Loucy (cell line): ENCODE data around the gene ZNRF1.
A peak's percentile ranks its signal among the peaks of the same experiment; 100 is the strongest.

ENCODE experiments used
- H2AFZ ChIP-seq: fragments of 200-600 bp; sonication (generic); 2 replicates; pipeline ENCODE4 v1.6.0; 2016; ENCODE audit warnings: antibody characterized with exemption, mild to moderate bottlenecking, low read length, moderate library complexity
- H3F3A ChIP-seq: fragments of 200-600 bp; 2 replicates; pipeline ENCODE4 v1.6.0; 2016; ENCODE audit warnings: antibody characterized with exemption, low read depth, mild to moderate bottlenecking
- H3K27me3 ChIP-seq: fragments of 200-600 bp; sonication (generic); 2 replicates; pipeline ENCODE4 v1.6.1; 2014; ENCODE audit warnings: low read length, mild to moderate bottlenecking; ENCODE audit not compliant: insufficient read depth, poor library complexity, severe bottlenecking
- H3K36me3 ChIP-seq: fragments of 200-600 bp; sonication (generic); 2 replicates; pipeline ENCODE4 v1.6.1; 2016; ENCODE audit warnings: low read length; ENCODE audit not compliant: insufficient read depth
- H3K4me1 ChIP-seq: fragments of 200-600 bp; sonication (generic); 2 replicates; pipeline ENCODE4 v1.5.1; 2014; ENCODE audit warnings: low read length, mild to moderate bottlenecking; ENCODE audit not compliant: insufficient read depth, poor library complexity, severe bottlenecking
- H3K4me2 ChIP-seq: fragments of 200-600 bp; sonication (generic); 2 replicates; pipeline ENCODE4 v1.6.0; 2014; ENCODE audit warnings: antibody characterized with exemption, low read length, low read depth, mild to moderate bottlenecking; ENCODE audit not compliant: poor library complexity, severe bottlenecking
- H3K4me3 ChIP-seq: fragments of 200-600 bp; sonication (generic); 2 replicates; pipeline ENCODE4 v1.5.1; 2014; ENCODE audit warnings: low read length, mild to moderate bottlenecking, mixed read lengths; ENCODE audit not compliant: poor library complexity, severe bottlenecking
- H3K79me2 ChIP-seq: fragments of 200-600 bp; sonication (generic); 2 replicates; pipeline ENCODE4 v1.6.1; 2014; ENCODE audit warnings: low read length; ENCODE audit not compliant: insufficient read depth
- H3K9ac ChIP-seq: fragments of 200-600 bp; sonication (generic); 2 replicates; pipeline ENCODE4 v1.6.0; 2014; ENCODE audit warnings: mild to moderate bottlenecking, low read depth, low read length, moderate library complexity; ENCODE audit not compliant: poor library complexity, severe bottlenecking
- H3K9me2 ChIP-seq: fragments of 200-600 bp; sonication (generic); replicated peaks from 2 replicates; pipeline ENCODE4 v1.6.1; 2016; ENCODE audit warnings: low read depth, low read length, mixed read lengths
- H3K9me3 ChIP-seq: fragments of 200-600 bp; sonication (generic); 2 replicates; pipeline ENCODE4 v1.6.1; 2014; ENCODE audit warnings: mild to moderate bottlenecking, antibody characterized with exemption, low read length, low read depth; ENCODE audit not compliant: insufficient read depth
- H4K20me1 ChIP-seq: fragments of 200-600 bp; sonication (generic); 2 replicates; pipeline ENCODE4 v1.6.0; 2014; ENCODE audit warnings: antibody characterized with exemption, low read length, mild to moderate bottlenecking; ENCODE audit not compliant: insufficient read depth, poor library complexity, severe bottlenecking
- EZH2phosphoT487 ChIP-seq: fragments of 200-600 bp; IDR thresholded peaks from 2 replicates; pipeline ENCODE4 v1.6.1; 2018; ENCODE audit warnings: antibody characterized with exemption, mild to moderate bottlenecking, moderate library complexity, borderline replicate concordance
- TF ChIP-seq, protein P1 (sequence below): fragments of 200-600 bp; sonication (generic); conservative IDR thresholded peaks from 2 replicates; pipeline ENCODE4 v1.5.1; 2014; ENCODE audit warnings: mild to moderate bottlenecking, antibody characterized with exemption, low read length

Gene ZNRF1

DNA sequence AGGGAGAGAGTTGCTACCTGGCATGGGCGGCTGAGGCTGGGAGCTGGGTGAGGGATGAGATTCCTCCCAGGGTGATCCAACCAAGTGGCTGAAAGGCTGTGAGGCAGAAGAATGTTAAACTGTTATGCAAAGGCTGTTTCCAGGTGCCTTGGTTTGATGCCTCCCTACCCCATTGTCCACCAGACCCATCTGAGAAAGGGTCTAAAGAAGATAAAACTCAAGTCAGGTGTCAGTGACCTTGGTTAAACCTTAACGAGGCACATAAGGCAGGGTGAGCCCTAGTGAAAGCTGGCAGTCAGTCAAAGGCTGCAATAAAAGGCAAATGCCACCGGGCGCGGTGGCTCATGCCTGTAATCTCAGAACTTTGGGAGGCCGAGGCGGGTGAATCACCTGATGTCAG is 94.0 kb downstream of the ZNRF1 start:
- H2AFZ ChIP-seq, result no peak overlapping the region
- peaks cover 100% of the 10 kb centered on the region for H3K79me2 ChIP-seq
- H3K9me3 ChIP-seq, result no peaks in the 10 kb centered on the region
- TF ChIP-seq EZH2phosphoT487, result no peak
- TF ChIP-seq, protein P1, sequence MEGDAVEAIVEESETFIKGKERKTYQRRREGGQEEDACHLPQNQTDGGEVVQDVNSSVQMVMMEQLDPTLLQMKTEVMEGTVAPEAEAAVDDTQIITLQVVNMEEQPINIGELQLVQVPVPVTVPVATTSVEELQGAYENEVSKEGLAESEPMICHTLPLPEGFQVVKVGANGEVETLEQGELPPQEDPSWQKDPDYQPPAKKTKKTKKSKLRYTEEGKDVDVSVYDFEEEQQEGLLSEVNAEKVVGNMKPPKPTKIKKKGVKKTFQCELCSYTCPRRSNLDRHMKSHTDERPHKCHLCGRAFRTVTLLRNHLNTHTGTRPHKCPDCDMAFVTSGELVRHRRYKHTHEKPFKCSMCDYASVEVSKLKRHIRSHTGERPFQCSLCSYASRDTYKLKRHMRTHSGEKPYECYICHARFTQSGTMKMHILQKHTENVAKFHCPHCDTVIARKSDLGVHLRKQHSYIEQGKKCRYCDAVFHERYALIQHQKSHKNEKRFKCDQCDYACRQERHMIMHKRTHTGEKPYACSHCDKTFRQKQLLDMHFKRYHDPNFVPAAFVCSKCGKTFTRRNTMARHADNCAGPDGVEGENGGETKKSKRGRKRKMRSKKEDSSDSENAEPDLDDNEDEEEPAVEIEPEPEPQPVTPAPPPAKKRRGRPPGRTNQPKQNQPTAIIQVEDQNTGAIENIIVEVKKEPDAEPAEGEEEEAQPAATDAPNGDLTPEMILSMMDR, result no peak
- H3K27me3 ChIP-seq, result no peaks in the 10 kb centered on the region
- peaks cover 47% of the 10 kb centered on the region for H3K4me1 ChIP-seq
- no peak overlapping the region for H3K4me3 ChIP-seq
- H3K36me3 ChIP-seq, result peaks cover 67% of the 10 kb centered on the region; the same call in 1 of the 2 replicates
- H4K20me1 ChIP-seq, result peaks cover 94% of the 10 kb centered on the region
- H3F3A ChIP-seq, result no peaks in the 10 kb centered on the region
- peak overlapping the region; percentile 31 for H3K9ac ChIP-seq
- no peak overlapping the region for H3K4me2 ChIP-seq
- H3K9me2 ChIP-seq, result no peaks in the 10 kb centered on the region

DNA sequence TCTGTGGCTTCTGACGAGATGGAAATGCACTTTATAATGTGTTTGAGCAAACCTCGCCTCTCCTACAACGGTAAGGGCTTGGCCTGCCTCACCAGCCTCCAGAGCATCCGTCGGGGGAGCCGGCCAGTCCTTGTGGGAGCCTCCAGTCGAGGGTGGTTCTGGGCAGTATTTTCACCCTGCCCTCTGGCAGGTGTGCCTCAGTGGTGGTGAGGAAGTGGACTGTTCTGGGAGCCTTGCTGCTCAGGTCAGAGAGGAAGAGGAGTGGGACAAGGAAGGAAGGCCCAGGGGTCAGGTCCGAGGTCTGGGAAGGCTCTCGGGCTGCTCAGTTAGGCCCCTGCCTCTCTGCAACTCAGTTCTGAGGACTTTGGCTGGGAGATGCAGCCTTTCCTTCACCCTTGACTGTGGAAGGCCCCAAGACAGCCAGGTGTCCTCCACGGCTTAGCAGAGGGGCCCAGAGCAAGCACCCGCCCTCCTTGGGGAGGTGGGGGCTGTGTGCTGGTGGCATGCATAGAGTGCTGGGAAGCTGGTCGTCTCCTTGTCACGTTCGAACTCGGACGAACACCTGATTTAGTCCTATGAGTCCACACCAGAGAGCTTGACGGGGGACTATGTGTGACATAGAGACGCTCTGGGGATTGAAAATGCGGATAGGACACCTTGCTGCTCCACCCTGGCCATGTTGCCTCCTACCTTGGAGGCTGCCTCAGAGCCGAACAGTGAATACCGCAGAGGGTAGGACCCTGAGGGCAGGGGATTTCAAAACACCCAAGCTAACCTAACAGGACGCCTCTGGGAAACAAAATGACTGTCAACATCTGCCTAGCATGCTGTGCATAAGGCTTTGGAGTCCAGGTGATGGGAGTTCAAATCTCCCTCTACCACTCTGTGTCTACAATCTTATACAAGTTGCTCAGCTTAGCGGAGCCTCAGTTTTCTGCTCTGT is 95.0 kb downstream of the ZNRF1 start:
- H2AFZ ChIP-seq, result no peak overlapping the region
- H3K27me3 ChIP-seq, result no peaks in the 10 kb centered on the region
- H3F3A ChIP-seq, result no peaks in the 10 kb centered on the region
- H3K9me3 ChIP-seq, result no peaks in the 10 kb centered on the region
- H3K9ac ChIP-seq, result no peak overlapping the region
- no peak overlapping the region for H3K4me2 ChIP-seq
- H3K79me2 ChIP-seq, result peaks cover 100% of the 10 kb centered on the region
- peaks cover 67% of the 10 kb centered on the region; the same call in 1 of the 2 replicates for H3K36me3 ChIP-seq
- H3K4me3 ChIP-seq, result no peak overlapping the region
- peaks cover 47% of the 10 kb centered on the region for H3K4me1 ChIP-seq
- no peaks in the 10 kb centered on the region for H3K9me2 ChIP-seq
- TF ChIP-seq EZH2phosphoT487, result no peak
- TF ChIP-seq, protein P1, result no peak
- peaks cover 89% of the 10 kb centered on the region for H4K20me1 ChIP-seq

DNA sequence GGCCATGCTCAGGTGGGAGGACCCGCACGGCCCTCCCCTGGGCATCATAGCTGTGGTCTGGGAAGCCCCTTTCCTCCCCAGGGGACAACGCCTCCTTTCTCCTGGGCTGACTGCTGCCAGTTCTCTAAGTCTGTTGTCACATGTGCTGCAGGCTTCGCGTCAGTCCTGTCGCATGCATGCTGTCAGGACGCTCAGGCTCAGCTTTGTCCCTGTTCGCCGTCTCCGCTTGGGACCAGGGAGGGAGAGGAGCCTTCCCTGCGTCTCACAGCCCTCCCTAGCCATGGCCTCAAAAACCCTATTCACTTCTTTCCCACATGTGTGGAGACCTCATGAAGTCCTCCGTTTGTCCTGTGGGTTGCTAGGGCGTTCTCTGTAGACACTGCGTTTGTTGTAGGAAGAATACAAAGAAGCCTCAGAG is 96.4 kb downstream of the ZNRF1 start:
- H3K4me2 ChIP-seq, result no peak overlapping the region
- peaks cover 56% of the 10 kb centered on the region; the same call in 1 of the 2 replicates for H3K36me3 ChIP-seq
- H2AFZ ChIP-seq, result no peak overlapping the region
- H3K9me2 ChIP-seq, result no peaks in the 10 kb centered on the region
- H3K27me3 ChIP-seq, result no peaks in the 10 kb centered on the region
- peaks cover 45% of the 10 kb centered on the region for H3K4me1 ChIP-seq
- H3F3A ChIP-seq, result peaks cover 6% of the 10 kb centered on the region; the same call in 1 of the 2 replicates
- H3K9ac ChIP-seq, result no peak overlapping the region
- H3K79me2 ChIP-seq, result peaks cover 98% of the 10 kb centered on the region
- no peaks in the 10 kb centered on the region for H3K9me3 ChIP-seq
- no peak overlapping the region for H3K4me3 ChIP-seq
- H4K20me1 ChIP-seq, result peaks cover 83% of the 10 kb centered on the region
- TF ChIP-seq, protein P1, result 0 out of 2 replicates have a peak, but pooled peaks have one; percentile 12
- TF ChIP-seq EZH2phosphoT487, result no peak
